H9 (cell line): ENCODE results near the gene TUT4. TPM values are rescaled to one million over a fixed set of nuclear protein-coding genes. Genes with fewer than 3 reads are reported as not detected.

Source experiments
- DNase-seq: peaks from one replicate; pipeline ENCODE4 v3.0.0-alpha.2; 2017
- H2AFZ ChIP-seq: one replicate; pipeline ENCODE4 v1.6.1; 2013; ENCODE audit warnings: mild to moderate bottlenecking, low read length, control low read depth, moderate library complexity
- H2AK5ac ChIP-seq: 2 replicates; pipeline ENCODE4 v1.6.1; 2013; ENCODE audit warnings: low read length, control low read depth, mixed read lengths; ENCODE audit not compliant: insufficient read length
- H2BK120ac ChIP-seq: one replicate; pipeline ENCODE4 v1.6.1; 2013; ENCODE audit warnings: low read depth, mild to moderate bottlenecking, low read length, control low read depth, inconsistent platforms; ENCODE audit not compliant: poor library complexity, severe bottlenecking
- H2BK12ac ChIP-seq: 2 replicates; pipeline ENCODE4 v1.6.1; 2013; ENCODE audit warnings: low read length, control low read depth, mixed read lengths, low read depth; ENCODE audit not compliant: insufficient read length
- H2BK15ac ChIP-seq: 2 replicates; pipeline ENCODE4 v1.6.1; 2013; ENCODE audit warnings: low read depth, low read length, control low read depth
- H2BK20ac ChIP-seq: one replicate; pipeline ENCODE4 v1.6.1; 2013; ENCODE audit warnings: low read depth, mild to moderate bottlenecking, low read length, control low read depth, inconsistent platforms; ENCODE audit not compliant: poor library complexity, severe bottlenecking
- H2BK5ac ChIP-seq: 2 replicates; pipeline ENCODE4 v1.6.1; 2013; ENCODE audit warnings: low read length, control low read depth, mixed read lengths; ENCODE audit not compliant: insufficient read length
- H3K14ac ChIP-seq: 2 replicates; pipeline ENCODE4 v1.6.1; 2013; ENCODE audit warnings: low read length, control low read depth; ENCODE audit not compliant: insufficient read depth
- H3K18ac ChIP-seq: 2 replicates; pipeline ENCODE4 v1.6.1; 2013; ENCODE audit warnings: low read depth, mild to moderate bottlenecking, mixed read lengths, low read length, control low read depth; ENCODE audit not compliant: insufficient read length
- H3K23ac ChIP-seq: 2 replicates; pipeline ENCODE4 v1.6.1; 2013; ENCODE audit warnings: low read length, control low read depth, mixed read lengths, low read depth; ENCODE audit not compliant: insufficient read length
- H3K23me2 ChIP-seq: 2 replicates; pipeline ENCODE4 v1.6.1; 2013; ENCODE audit warnings: low read depth, mild to moderate bottlenecking, mixed read lengths, low read length, control low read depth; ENCODE audit not compliant: insufficient read length, poor library complexity, severe bottlenecking
- H3K27ac ChIP-seq: 2 replicates; pipeline ENCODE4 v1.5.1; 2013; ENCODE audit warnings: low read length, control low read depth, mixed read lengths, low read depth; ENCODE audit not compliant: insufficient read length
- H3K27me3 ChIP-seq: 2 replicates; pipeline ENCODE4 v1.6.1; 2013; ENCODE audit warnings: low read length, control low read depth, inconsistent platforms; ENCODE audit not compliant: insufficient read depth
- H3K4ac ChIP-seq: 2 replicates; pipeline ENCODE4 v1.6.1; 2013; ENCODE audit warnings: low read depth, mild to moderate bottlenecking, control low read depth, inconsistent platforms, low read length, moderate library complexity
- H3K4me1 ChIP-seq: 2 replicates; pipeline ENCODE4 v1.6.1; 2013; ENCODE audit warnings: low read length, control low read depth, inconsistent platforms; ENCODE audit not compliant: insufficient read depth
- H3K4me2 ChIP-seq: 2 replicates; pipeline ENCODE4 v1.6.1; 2013; ENCODE audit warnings: low read length, control low read depth, mixed read lengths; ENCODE audit not compliant: insufficient read length, insufficient read depth
- H3K56ac ChIP-seq: 2 replicates; pipeline ENCODE4 v1.6.1; 2013; ENCODE audit warnings: low read depth, mild to moderate bottlenecking, mixed read lengths, low read length, control low read depth; ENCODE audit not compliant: insufficient read length
- H3K79me1 ChIP-seq: 2 replicates; pipeline ENCODE4 v1.6.1; 2013; ENCODE audit warnings: low read depth, mild to moderate bottlenecking, moderate library complexity, low read length, control low read depth, inconsistent platforms; ENCODE audit not compliant: insufficient read depth, poor library complexity, severe bottlenecking
- H3K79me2 ChIP-seq: 2 replicates; pipeline ENCODE4 v1.6.1; 2013; ENCODE audit warnings: low read length, control low read depth, inconsistent platforms; ENCODE audit not compliant: insufficient read depth
- H3K9ac ChIP-seq: 2 replicates; pipeline ENCODE4 v1.6.1; 2013; ENCODE audit warnings: low read length, control low read depth, mixed read lengths; ENCODE audit not compliant: insufficient read length; ENCODE audit errors: extremely low read depth
- H3K9me3 ChIP-seq: one replicate; pipeline ENCODE4 v1.6.1; 2013; ENCODE audit warnings: low read depth, low read length, inconsistent platforms; ENCODE audit not compliant: control insufficient read depth
- H3T11ph ChIP-seq: one replicate; pipeline ENCODE4 v1.6.1; 2013; ENCODE audit warnings: mild to moderate bottlenecking, low read length, control low read depth, inconsistent platforms
- H4K20me1 ChIP-seq: one replicate; pipeline ENCODE4 v1.6.1; 2013; ENCODE audit not compliant: control insufficient read depth, insufficient read length, insufficient read depth
- H4K5ac ChIP-seq: 2 replicates; pipeline ENCODE4 v1.6.1; 2013; ENCODE audit warnings: low read depth, mild to moderate bottlenecking, mixed read lengths, low read length, control low read depth; ENCODE audit not compliant: insufficient read length
- H4K8ac ChIP-seq: replicated peaks from 2 replicates; pipeline ENCODE4 v1.6.1; 2013; ENCODE audit warnings: low read length, control low read depth, mixed read lengths, low read depth; ENCODE audit not compliant: insufficient read length
- H4K91ac ChIP-seq: 2 replicates; pipeline ENCODE4 v1.6.1; 2013; ENCODE audit warnings: low read depth, mild to moderate bottlenecking, moderate library complexity, mixed read lengths, low read length, control low read depth; ENCODE audit not compliant: insufficient read length
- H3K27ac Mint-ChIP-seq, 3 experiments: 2 replicates in 2 of 3; 3 replicates in 1 of 3; pipeline ENCODE4 v1.8.0; 2020 to 2021; ENCODE audit warnings: mixed read lengths in 3 of 3, mild to moderate bottlenecking in 1 of 3, moderate library complexity in 1 of 3
- H3K27me3 Mint-ChIP-seq: 2 replicates; pipeline ENCODE4 v1.8.0; 2021; ENCODE audit warnings: low read depth, mild to moderate bottlenecking, moderate library complexity, mixed read lengths
- H3K36me3 Mint-ChIP-seq, 3 experiments: 2 replicates in 2 of 3; 3 replicates in 1 of 3; pipeline ENCODE4 v1.8.0; 2020 to 2021; ENCODE audit warnings: low read depth in 3 of 3, mixed read lengths in 3 of 3; ENCODE audit not compliant: insufficient read depth in 1 of 3
- H3K4me1 Mint-ChIP-seq, 2 experiments: 2 replicates each; pipeline ENCODE4 v1.8.0; 2020; ENCODE audit warnings: mixed read lengths in 2 of 2
- H3K4me3 Mint-ChIP-seq, 2 experiments: 2 replicates in 1 of 2; 3 replicates in 1 of 2; pipeline ENCODE4 v1.8.0; 2020 to 2021; ENCODE audit warnings: mild to moderate bottlenecking in 2 of 2, mixed read lengths in 2 of 2, moderate library complexity in 1 of 2
- H3K9me3 Mint-ChIP-seq, 2 experiments: 2 replicates in 1 of 2; 3 replicates in 1 of 2; pipeline ENCODE4 v1.8.0; 2020; ENCODE audit warnings: mild to moderate bottlenecking in 2 of 2, mixed read lengths in 2 of 2, moderate library complexity in 1 of 2
- WGBS: extraction: QIAGEN DNeasy Blood & Tissue Kit; methylation state at CpG from one replicate; pipeline ENCODE4 v1.1.7; 2013; ENCODE audit warnings: missing lambda C conversion rate, low lambda C conversion rate, mixed read lengths; ENCODE audit not compliant: insufficient read length; ENCODE audit errors: extremely low coverage; 5-methylcytosine and 5-hydroxymethylcytosine counted together
- total RNA-seq: library from RNA; stranded (reverse); gene quantifications from 2 replicates; pipeline ENCODE4 v1.2.1, GENCODE V29; 2021
- TF ChIP-seq, protein P1 (sequence below): fragments of 200-600 bp; sonication (generic); conservative IDR thresholded peaks from 3 replicates; pipeline ENCODE4 v1.8.0; 2021; ENCODE audit warnings: antibody characterized with exemption, mild to moderate bottlenecking

The TUT4 gene
- total RNA-seq, 1 experiment from 2014 or later = 59.3 TPM

GRCh38 chr1:52506349-52506748 is 46.5 kb downstream of the TUT4 start:
- Histone ChIP-seq H4K5ac (no peak overlapping the region), H3K4me1 (0 out of 2 replicates have a peak, but pooled peaks cover 3% of the 10 kb centered on the region), H3K14ac (no peak overlapping the region), H2BK5ac (no peak overlapping the region), H2AFZ (no peak overlapping the region), H3K9ac (no peak overlapping the region), H3K18ac (no peak overlapping the region), H3K4me2 (no peak overlapping the region), H3K4ac (no peak overlapping the region), H3K79me1 (no peaks in the 10 kb centered on the region), H4K20me1 (no peaks in the 10 kb centered on the region), H3K9me3 (no peaks in the 10 kb centered on the region), H3K27ac (no peak overlapping the region), H2BK15ac (no peak overlapping the region), H3K56ac (no peak overlapping the region), H3T11ph (no peak overlapping the region), H3K27me3 (no peaks in the 10 kb centered on the region), H2BK20ac (no peak overlapping the region), H3K23ac (no peak overlapping the region), H3K79me2 (no peaks in the 10 kb centered on the region), H3K23me2 (no peaks in the 10 kb centered on the region), H2AK5ac (no peak overlapping the region), H2BK12ac (no peak overlapping the region), H2BK120ac (no peak overlapping the region), H4K91ac (no peak overlapping the region), H4K8ac (no peak overlapping the region)
- DNase-seq = no peak
- H3K27ac Mint-ChIP-seq = peak overlapping the region in 1 of 3 experiments; percentile 9; a peak in 1 of 7 replicates
- no peaks in the 10 kb centered on the region for H3K27me3 Mint-ChIP-seq
- no peak overlapping the region for H3K4me3 Mint-ChIP-seq
- H3K4me1 Mint-ChIP-seq = 0 out of 4 replicates have a peak, but pooled peaks cover 0 to 4% of the 10 kb centered on the region in 2 experiments
- peaks cover 0 to 22% (median 11%) of the 10 kb centered on the region in 3 experiments; a peak in 4 of 7 replicates for H3K36me3 Mint-ChIP-seq
- WGBS = no CpG with 5 or more reads among the region's 3 CpGs
- TF ChIP-seq, protein P1, sequence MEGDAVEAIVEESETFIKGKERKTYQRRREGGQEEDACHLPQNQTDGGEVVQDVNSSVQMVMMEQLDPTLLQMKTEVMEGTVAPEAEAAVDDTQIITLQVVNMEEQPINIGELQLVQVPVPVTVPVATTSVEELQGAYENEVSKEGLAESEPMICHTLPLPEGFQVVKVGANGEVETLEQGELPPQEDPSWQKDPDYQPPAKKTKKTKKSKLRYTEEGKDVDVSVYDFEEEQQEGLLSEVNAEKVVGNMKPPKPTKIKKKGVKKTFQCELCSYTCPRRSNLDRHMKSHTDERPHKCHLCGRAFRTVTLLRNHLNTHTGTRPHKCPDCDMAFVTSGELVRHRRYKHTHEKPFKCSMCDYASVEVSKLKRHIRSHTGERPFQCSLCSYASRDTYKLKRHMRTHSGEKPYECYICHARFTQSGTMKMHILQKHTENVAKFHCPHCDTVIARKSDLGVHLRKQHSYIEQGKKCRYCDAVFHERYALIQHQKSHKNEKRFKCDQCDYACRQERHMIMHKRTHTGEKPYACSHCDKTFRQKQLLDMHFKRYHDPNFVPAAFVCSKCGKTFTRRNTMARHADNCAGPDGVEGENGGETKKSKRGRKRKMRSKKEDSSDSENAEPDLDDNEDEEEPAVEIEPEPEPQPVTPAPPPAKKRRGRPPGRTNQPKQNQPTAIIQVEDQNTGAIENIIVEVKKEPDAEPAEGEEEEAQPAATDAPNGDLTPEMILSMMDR = no peak
- no peaks in the 10 kb centered on the region for H3K9me3 Mint-ChIP-seq
